Spleen (tissue), 11 donors: ENCODE data around the gene CNTNAP2. TPM values are rescaled to one million over a fixed set of nuclear protein-coding genes. Genes with fewer than 3 reads are reported as not detected.

Experiments used
- DNase-seq: peaks from one replicate; pipeline ENCODE4 v3.0.0-alpha.2; 2020
- H3K27ac ChIP-seq, 8 donors: fragments of 200-600 bp; sonication (generic) in 7 of 8; 1 replicate in 4 of 8; 2 replicates in 4 of 8; pipeline versions ENCODE4 v1.5.0 to v1.8.0; 2016 to 2021; ENCODE audit warnings: inconsistent platforms in 4 of 8, mild to moderate bottlenecking in 4 of 8, moderate library complexity in 1 of 8
- H3K27me3 ChIP-seq, 7 donors: fragments of 200-600 bp; sonication (generic) in 6 of 7; replicated peaks in 1 of 7; 1 replicate in 4 of 7; 2 replicates in 3 of 7; pipeline versions ENCODE4 v1.5.0 to v1.8.0; 2016 to 2021; ENCODE audit warnings: inconsistent platforms in 3 of 7, mild to moderate bottlenecking in 1 of 7
- H3K36me3 ChIP-seq, 6 donors: fragments of 200-600 bp; sonication (generic) in 5 of 6; 1 replicate in 4 of 6; 2 replicates in 2 of 6; pipeline versions ENCODE4 v1.5.0 to v1.8.0; 2016 to 2021; ENCODE audit warnings: inconsistent platforms in 2 of 6
- H3K4me1 ChIP-seq, 6 donors: fragments of 200-600 bp; sonication (generic) in 5 of 6; 1 replicate in 3 of 6; 2 replicates in 3 of 6; pipeline versions ENCODE4 v1.5.0 to v1.8.0; 2016 to 2021; ENCODE audit warnings: inconsistent platforms in 3 of 6
- H3K4me3 ChIP-seq, 8 donors: fragments of 200-600 bp; sonication (generic) in 7 of 8; 1 replicate in 4 of 8; 2 replicates in 4 of 8; pipeline versions ENCODE4 v1.5.0 to v1.8.0; 2016 to 2021; ENCODE audit warnings: inconsistent platforms in 4 of 8, mild to moderate bottlenecking in 4 of 8, moderate library complexity in 2 of 8
- H3K9me3 ChIP-seq, 8 donors: fragments of 200-600 bp; sonication (generic) in 7 of 8; 1 replicate in 4 of 8; 2 replicates in 4 of 8; pipeline versions ENCODE4 v1.5.0 to v1.8.0; 2016 to 2021; ENCODE audit warnings: inconsistent platforms in 4 of 8
- CTCF ChIP-seq, 11 experiments: fragments of 200-600 bp in 7 of 11; fragments of 450-650 bp in 4 of 11; sonication (generic) in 4 of 11; IDR thresholded peaks in 8 of 11; conservative IDR thresholded peaks in 3 of 11; 1 replicate in 7 of 11; 2 replicates in 4 of 11; pipeline versions ENCODE4 v1.4.0 to v1.8.0; 2016 to 2021; ENCODE audit warnings: antibody characterized with exemption in 11 of 11, inconsistent platforms in 4 of 11, mild to moderate bottlenecking in 1 of 11
- POLR2A ChIP-seq, 3 donors: fragments of 450-650 bp; IDR thresholded peaks; one replicate each; pipeline ENCODE4 v1.5.1; 2017; ENCODE audit warnings: antibody characterized with exemption in 3 of 3, mild to moderate bottlenecking in 1 of 3
- POLR2AphosphoS5 ChIP-seq, 3 donors: sonication (generic); formaldehyde crosslinking; IDR thresholded peaks; one replicate each; pipeline ENCODE4 v1.5.1; 2017; ENCODE audit warnings: antibody characterized with exemption in 3 of 3
- WGBS, 5 donors: extraction: QIAGEN DNeasy Blood & Tissue Kit in 3 of 5; methylation state at CpG; one replicate each; pipeline versions ENCODE4 v1.1.5 to v1.1.7; 2013 to 2018; 5-methylcytosine and 5-hydroxymethylcytosine counted together
- intact Hi-C: fragments of 100-400 bp; cut with DNase I; formaldehyde crosslinking; loops from one replicate; pipeline ENCODE4 v1.15.0; 2023; ENCODE audit warnings: low total_unique reads
- polyA plus RNA-seq, 3 donors: library from polyadenylated mRNA; stranded (reverse); fragments of 200-250 nt; gene quantifications; one replicate each; pipeline ENCODE4 v1.2.1, GENCODE V29; 2013
- total RNA-seq, 7 donors: library from RNA; depleted of rRNA in 3 of 7; stranded (reverse); fragments of >200 nt in 3 of 7; fragmentation: NEBNext Ultra II Directional in 4 of 7; extraction: Animal tissue kit (Norgen Biotek cat#: 25700) in 4 of 7; gene quantifications; one replicate each; pipeline versions ENCODE4 v1.1.0 to v1.2.1, GENCODE V29; 2016 to 2021
- donor health status: healthy with polysubstance abuse.
- donor health status: DM: no; HTN: no; CAD: no; lungs with moderate emphysema.
- donor health status: DM: no; HTN: no; CAD: no.
- donor health status: Bipolar disorder and iron deficiency.
- donor health status: healthy.
- donor health status: DM: no; HTN: no; CAD: no.
- donor health status: DM: yes; HTN: yes; CAD: no.

The CNTNAP2 gene
- total and polyA plus RNA-seq, 10 donors = 0.13 to 2.0 (median 0.82) TPM

GRCh38 chr7:147605323-147605722 is 1488.7 kb downstream of the CNTNAP2 start:
- H3K36me3 ChIP-seq = no peaks in the 10 kb centered on the region
- H3K9me3 ChIP-seq = peaks cover 0 to 4% (median 0%) of the 10 kb centered on the region in 8 donors
- no peaks in the 10 kb centered on the region for H3K4me1 ChIP-seq
- no peaks in the 10 kb centered on the region for H3K27me3 ChIP-seq
- no peak for TF ChIP-seq POLR2AphosphoS5 (IDR thresholded peaks at IDR 0.05)
- no peak for DNase-seq
- 48 to 66% (median 59%) methylated on average over 4 of the region's 4 CpGs for whole genome bisulfite sequencing, 5 donors
- no peak overlapping the region for H3K4me3 ChIP-seq
- no peak overlapping the region for H3K27ac ChIP-seq
- intact Hi-C loops = no loop called here

- no peak for TF ChIP-seq CTCF (IDR thresholded peaks at IDR 0.05 in 8 of 11, conservative IDR thresholded peaks at IDR 0.05 in 3 of 11)
- TF ChIP-seq POLR2A (IDR thresholded peaks at IDR 0.05) = no peak
- no peak for TF ChIP-seq POLR2AphosphoS5 (IDR thresholded peaks at IDR 0.05)
- DNase-seq = no peak
- Histone ChIP-seq H3K9me3 (peaks cover 0 to 4% (median 0%) of the 10 kb centered on the region in 8 donors), H3K27ac (no peak overlapping the region), H3K27me3 (no peaks in the 10 kb centered on the region), H3K4me1 (no peaks in the 10 kb centered on the region), H3K36me3 (no peaks in the 10 kb centered on the region), H3K4me3 (no peak overlapping the region)
- intact Hi-C loops = no loop called here
- WGBS, 5 donors = 65 to 75% (median 69%) methylated on average over 5 of the region's 5 CpGs
Observed at GRCh38 chr7:147607157-147607800, 1490.7 kb downstream of the CNTNAP2 start.

- no peaks in the 10 kb centered on the region for H3K36me3 ChIP-seq
- no peaks in the 10 kb centered on the region for H3K4me1 ChIP-seq
- DNase-seq = no peak
- no peak overlapping the region for H3K4me3 ChIP-seq
- WGBS, 5 donors = 84 to 97% (median 95%) methylated on average over 1 of the region's 1 CpG
- H3K27me3 ChIP-seq = no peaks in the 10 kb centered on the region
- intact Hi-C loops = no loop called here
- H3K9me3 ChIP-seq = no peaks in the 10 kb centered on the region
- no peak overlapping the region for H3K27ac ChIP-seq
- no peak for TF ChIP-seq POLR2AphosphoS5 (IDR thresholded peaks at IDR 0.05)
- TF ChIP-seq POLR2A (IDR thresholded peaks at IDR 0.05) = no peak
- TF ChIP-seq CTCF (IDR thresholded peaks at IDR 0.05 in 8 of 11, conservative IDR thresholded peaks at IDR 0.05 in 3 of 11) = no peak
Observed at GRCh38 chr7:147611431-147611830, 1494.8 kb downstream of the CNTNAP2 start.

- WGBS, 5 donors = 66 to 82% (median 73%) methylated on average over 3 of the region's 3 CpGs
Observed at GRCh38 chr7:147635288-147635687, 1518.7 kb downstream of the CNTNAP2 start.

More at GRCh38 chr7:147635288-147635687, 1518.7 kb downstream of the CNTNAP2 start:
- Histone ChIP-seq H3K4me3 (no peak overlapping the region), H3K36me3 (no peaks in the 10 kb centered on the region), H3K27me3 (no peaks in the 10 kb centered on the region), H3K9me3 (peaks cover 0 to 28% (median 6%) of the 10 kb centered on the region in 8 donors), H3K4me1 (no peaks in the 10 kb centered on the region), H3K27ac (no peak overlapping the region)
- TF ChIP-seq POLR2A (IDR thresholded peaks at IDR 0.05) (no peak), CTCF (IDR thresholded peaks at IDR 0.05 in 8 of 11, conservative IDR thresholded peaks at IDR 0.05 in 3 of 11) (no peak), POLR2AphosphoS5 (IDR thresholded peaks at IDR 0.05) (no peak)
- intact Hi-C loops = no loop called here
- DNase-seq = no peak
